ENCODE results near the gene LIPG. TPM values are rescaled to one million over a fixed set of nuclear protein-coding genes. Genes with fewer than 3 reads are reported as not detected.

The LIPG gene
- total RNA-seq, 1 donor from 2014 or later = 0.59 TPM

- Mint-ChIP-seq H3K27me3 (ENCODE audit: low read depth) (peaks cover 3% of the 10 kb centered on the region), H3K4me1 (ENCODE audit: low read depth) (no peaks in the 10 kb centered on the region), H3K4me3 (ENCODE audit: low read depth) (no peak overlapping the region), H3K36me3 (ENCODE audit: low read depth) (no peaks in the 10 kb centered on the region), H3K9me3 (no peaks in the 10 kb centered on the region), H3K27ac (no peak overlapping the region)
- intact Hi-C loops (cut with micrococcal nuclease) = no loop called here
- no peak for DNase-seq (ENCODE audit: low spot score)
Measured at GRCh38 chr18:49585781-49586663, 24.2 kb downstream of the LIPG start.

- DNase-seq (ENCODE audit: low spot score) = no peak
- Mint-ChIP-seq H3K4me3 (ENCODE audit: low read depth) (no peak overlapping the region), H3K9me3 (no peaks in the 10 kb centered on the region), H3K27me3 (ENCODE audit: low read depth) (no peaks in the 10 kb centered on the region), H3K36me3 (ENCODE audit: low read depth) (no peaks in the 10 kb centered on the region), H3K4me1 (ENCODE audit: low read depth) (no peaks in the 10 kb centered on the region), H3K27ac (no peak overlapping the region)
- intact Hi-C loops (cut with micrococcal nuclease) = no loop called here
Measured at GRCh38 chr18:49588171-49588570, 26.3 kb downstream of the LIPG start.

- Mint-ChIP-seq H3K9me3 (no peaks in the 10 kb centered on the region), H3K27me3 (ENCODE audit: low read depth) (no peaks in the 10 kb centered on the region), H3K4me1 (ENCODE audit: low read depth) (no peaks in the 10 kb centered on the region), H3K4me3 (ENCODE audit: low read depth) (no peak overlapping the region), H3K36me3 (ENCODE audit: low read depth) (no peaks in the 10 kb centered on the region), H3K27ac (no peak overlapping the region)
- intact Hi-C loops (cut with micrococcal nuclease) = no loop called here
- no peak for DNase-seq (ENCODE audit: low spot score)
Measured at GRCh38 chr18:49588971-49589370, 27.1 kb downstream of the LIPG start.

- Mint-ChIP-seq H3K27ac (no peak overlapping the region), H3K4me1 (ENCODE audit: low read depth) (no peaks in the 10 kb centered on the region), H3K36me3 (ENCODE audit: low read depth) (no peaks in the 10 kb centered on the region), H3K27me3 (ENCODE audit: low read depth) (no peaks in the 10 kb centered on the region), H3K9me3 (no peaks in the 10 kb centered on the region), H3K4me3 (ENCODE audit: low read depth) (no peak overlapping the region)
- intact Hi-C loops (cut with micrococcal nuclease) = no loop called here
- no peak for DNase-seq (ENCODE audit: low spot score)
Measured at GRCh38 chr18:49590608-49591007, 28.8 kb downstream of the LIPG start.

GRCh38 chr18:49591271-49591670, 29.4 kb downstream of the LIPG start:
- H3K4me3 Mint-ChIP-seq (ENCODE audit: low read depth) = no peak overlapping the region
- H3K4me1 Mint-ChIP-seq (ENCODE audit: low read depth) = no peaks in the 10 kb centered on the region

GRCh38 chr18:49591775-49592174, 29.9 kb downstream of the LIPG start:
- no peaks in the 10 kb centered on the region for H3K9me3 Mint-ChIP-seq
- H3K36me3 Mint-ChIP-seq (ENCODE audit: low read depth) = no peaks in the 10 kb centered on the region
- intact Hi-C loops (cut with micrococcal nuclease) = no loop called here
- no peak overlapping the region for H3K27ac Mint-ChIP-seq
- DNase-seq (ENCODE audit: low spot score) = no peak
- peaks cover 2% of the 10 kb centered on the region for H3K27me3 Mint-ChIP-seq (ENCODE audit: low read depth)
- H3K4me1 Mint-ChIP-seq (ENCODE audit: low read depth) = no peaks in the 10 kb centered on the region
- no peak overlapping the region for H3K4me3 Mint-ChIP-seq (ENCODE audit: low read depth)

More at GRCh38 chr18:49591271-49591670, 29.4 kb downstream of the LIPG start:
- intact Hi-C loops (cut with micrococcal nuclease) = no loop called here
- Mint-ChIP-seq H3K27me3 (ENCODE audit: low read depth) (no peaks in the 10 kb centered on the region), H3K27ac (no peak overlapping the region), H3K9me3 (no peaks in the 10 kb centered on the region), H3K36me3 (ENCODE audit: low read depth) (no peaks in the 10 kb centered on the region)
- no peak for DNase-seq (ENCODE audit: low spot score)

- no peak for DNase-seq (ENCODE audit: low spot score)
- Mint-ChIP-seq H3K4me1 (ENCODE audit: low read depth) (peaks cover 5% of the 10 kb centered on the region), H3K4me3 (ENCODE audit: low read depth) (no peak overlapping the region), H3K9me3 (no peaks in the 10 kb centered on the region), H3K36me3 (ENCODE audit: low read depth) (no peaks in the 10 kb centered on the region), H3K27me3 (ENCODE audit: low read depth) (peaks cover 15% of the 10 kb centered on the region), H3K27ac (no peak overlapping the region)
- intact Hi-C loops (cut with micrococcal nuclease) = no loop called here
Measured at GRCh38 chr18:49596687-49597086, 34.8 kb downstream of the LIPG start.

GRCh38 chr18:49597157-49597931, 35.5 kb downstream of the LIPG start:
- no peaks in the 10 kb centered on the region for H3K9me3 Mint-ChIP-seq
- peaks cover 5% of the 10 kb centered on the region for H3K4me1 Mint-ChIP-seq (ENCODE audit: low read depth)
- H3K27me3 Mint-ChIP-seq (ENCODE audit: low read depth) = peaks cover 15% of the 10 kb centered on the region
- H3K4me3 Mint-ChIP-seq (ENCODE audit: low read depth) = no peak overlapping the region
- no peak overlapping the region for H3K27ac Mint-ChIP-seq
- DNase-seq (ENCODE audit: low spot score) = no peak
- H3K36me3 Mint-ChIP-seq (ENCODE audit: low read depth) = no peaks in the 10 kb centered on the region
- intact Hi-C loops (cut with micrococcal nuclease) = no loop called here

GRCh38 chr18:49601211-49601610, 39.4 kb downstream of the LIPG start:
- intact Hi-C loops (cut with micrococcal nuclease) = no loop called here
- peaks cover 37% of the 10 kb centered on the region for H3K27me3 Mint-ChIP-seq (ENCODE audit: low read depth)
- DNase-seq (ENCODE audit: low spot score) = no peak
- H3K4me3 Mint-ChIP-seq (ENCODE audit: low read depth) = no peak overlapping the region
- peaks cover 7% of the 10 kb centered on the region for H3K9me3 Mint-ChIP-seq
- no peak overlapping the region for H3K27ac Mint-ChIP-seq
- no peaks in the 10 kb centered on the region for H3K36me3 Mint-ChIP-seq (ENCODE audit: low read depth)
- H3K4me1 Mint-ChIP-seq (ENCODE audit: low read depth) = peaks cover 5% of the 10 kb centered on the region

GRCh38 chr18:49608366-49609255, 46.8 kb downstream of the LIPG start:
- intact Hi-C loops (cut with micrococcal nuclease) = no loop called here
- Mint-ChIP-seq H3K4me3 (ENCODE audit: low read depth) (no peak overlapping the region), H3K4me1 (ENCODE audit: low read depth) (no peaks in the 10 kb centered on the region), H3K27ac (no peak overlapping the region), H3K9me3 (peaks cover 7% of the 10 kb centered on the region), H3K36me3 (ENCODE audit: low read depth) (no peaks in the 10 kb centered on the region), H3K27me3 (ENCODE audit: low read depth) (peaks cover 36% of the 10 kb centered on the region)
- DNase-seq (ENCODE audit: low spot score) = no peak

- intact Hi-C loops (cut with micrococcal nuclease) = no loop called here
- no peaks in the 10 kb centered on the region for H3K4me1 Mint-ChIP-seq (ENCODE audit: low read depth)
- peaks cover 7% of the 10 kb centered on the region for H3K9me3 Mint-ChIP-seq
- no peak for DNase-seq (ENCODE audit: low spot score)
- H3K27me3 Mint-ChIP-seq (ENCODE audit: low read depth) = peaks cover 28% of the 10 kb centered on the region
- no peaks in the 10 kb centered on the region for H3K36me3 Mint-ChIP-seq (ENCODE audit: low read depth)
- H3K4me3 Mint-ChIP-seq (ENCODE audit: low read depth) = no peak overlapping the region
- no peak overlapping the region for H3K27ac Mint-ChIP-seq
Measured at GRCh38 chr18:49609256-49610021, 47.6 kb downstream of the LIPG start.

- intact Hi-C loops (cut with micrococcal nuclease) = no loop called here
- no peak for DNase-seq (ENCODE audit: low spot score)
- Mint-ChIP-seq H3K4me1 (ENCODE audit: low read depth) (no peaks in the 10 kb centered on the region), H3K4me3 (ENCODE audit: low read depth) (no peak overlapping the region), H3K27ac (no peak overlapping the region), H3K27me3 (ENCODE audit: low read depth) (peaks cover 24% of the 10 kb centered on the region), H3K9me3 (peaks cover 7% of the 10 kb centered on the region), H3K36me3 (ENCODE audit: low read depth) (no peaks in the 10 kb centered on the region)
Measured at GRCh38 chr18:49610022-49610445, 48.2 kb downstream of the LIPG start.
